ENCODE measurements around the gene REXO5. TPM values are rescaled to one million over a fixed set of nuclear protein-coding genes. Genes with fewer than 3 reads are reported as not detected.

Gene REXO5
- total RNA-seq, 4 donors from 2014 or later, result 4.1 to 17.5 (median 6.4) TPM

- 81 to 100% methylated on average over 1 to 3 of the region's 3 CpGs for WGBS, 2 donors (ENCODE audit: low coverage in 1 of 2)
- Histone ChIP-seq H3K4me1 (peaks cover 39 to 58% (median 50%) of the 10 kb centered on the region in 4 donors), H3K27me3 (no peaks in the 10 kb centered on the region), H3K4me3 (no peak overlapping the region), H3K9me3 (no peaks in the 10 kb centered on the region), H3K27ac (peak overlapping the region; percentile 46 to 83 (median 67)), H3K36me3 (peaks cover 0 to 3% (median 0%) of the 10 kb centered on the region in 4 donors)
- no peak for TF ChIP-seq POLR2AphosphoS5 (IDR thresholded peaks at IDR 0.05)
- TF ChIP-seq EP300 (IDR thresholded peaks at IDR 0.05; ENCODE audit: low read depth), result no peak
- TF ChIP-seq, protein P1, sequence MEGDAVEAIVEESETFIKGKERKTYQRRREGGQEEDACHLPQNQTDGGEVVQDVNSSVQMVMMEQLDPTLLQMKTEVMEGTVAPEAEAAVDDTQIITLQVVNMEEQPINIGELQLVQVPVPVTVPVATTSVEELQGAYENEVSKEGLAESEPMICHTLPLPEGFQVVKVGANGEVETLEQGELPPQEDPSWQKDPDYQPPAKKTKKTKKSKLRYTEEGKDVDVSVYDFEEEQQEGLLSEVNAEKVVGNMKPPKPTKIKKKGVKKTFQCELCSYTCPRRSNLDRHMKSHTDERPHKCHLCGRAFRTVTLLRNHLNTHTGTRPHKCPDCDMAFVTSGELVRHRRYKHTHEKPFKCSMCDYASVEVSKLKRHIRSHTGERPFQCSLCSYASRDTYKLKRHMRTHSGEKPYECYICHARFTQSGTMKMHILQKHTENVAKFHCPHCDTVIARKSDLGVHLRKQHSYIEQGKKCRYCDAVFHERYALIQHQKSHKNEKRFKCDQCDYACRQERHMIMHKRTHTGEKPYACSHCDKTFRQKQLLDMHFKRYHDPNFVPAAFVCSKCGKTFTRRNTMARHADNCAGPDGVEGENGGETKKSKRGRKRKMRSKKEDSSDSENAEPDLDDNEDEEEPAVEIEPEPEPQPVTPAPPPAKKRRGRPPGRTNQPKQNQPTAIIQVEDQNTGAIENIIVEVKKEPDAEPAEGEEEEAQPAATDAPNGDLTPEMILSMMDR (IDR thresholded peaks at IDR 0.05), result no peak
- TF ChIP-seq POLR2A (IDR thresholded peaks at IDR 0.05), result no peak
- in situ Hi-C loops (cut with MboI; ENCODE audit: low pct_ligation_motif_present in 1 of 4, low pct_unique_long_range_greater_than_20kb in 1 of 4, low sequenced_read_pairs in 3 of 4), result no loop called here
- intact Hi-C loops (cut with DNase I; ENCODE audit: low total_unique reads), result no loop called here
- DNase-seq, result no peak
These were observed 60.5 kb downstream of the REXO5 start for GRCh38 chr16:20866801-20867200.

GRCh38 chr16:20867585-20867984, 61.3 kb downstream of the REXO5 start:
- H3K4me1 ChIP-seq, result peaks cover 39 to 63% (median 55%) of the 10 kb centered on the region in 4 donors
- H3K27ac ChIP-seq, result peak overlapping the region in 3 of 4 donors; percentile 66 to 83 (median 68)
- H3K4me3 ChIP-seq, result no peak overlapping the region
- H3K9me3 ChIP-seq, result no peaks in the 10 kb centered on the region
- intact Hi-C loops (cut with DNase I; ENCODE audit: low total_unique reads), result no loop called here
- in situ Hi-C loops (cut with MboI; ENCODE audit: low pct_ligation_motif_present in 1 of 4, low pct_unique_long_range_greater_than_20kb in 1 of 4, low sequenced_read_pairs in 3 of 4), result no loop called here
- H3K27me3 ChIP-seq, result no peaks in the 10 kb centered on the region
- DNase-seq, result no peak
- TF ChIP-seq, protein P1 (IDR thresholded peaks at IDR 0.05), result no peak
- no peak for TF ChIP-seq POLR2A (IDR thresholded peaks at IDR 0.05)
- TF ChIP-seq POLR2AphosphoS5 (IDR thresholded peaks at IDR 0.05), result no peak
- no peak for TF ChIP-seq EP300 (IDR thresholded peaks at IDR 0.05; ENCODE audit: low read depth)
- H3K36me3 ChIP-seq, result no peaks in the 10 kb centered on the region
- 84% methylated on average over 2 of the region's 2 CpGs; no CpG with 5 or more reads in 1 of the 2 donors for WGBS, 2 donors (ENCODE audit: low coverage in 1 of 2)

GRCh38 chr16:20868890-20869289, 62.6 kb downstream of the REXO5 start:
- peak overlapping the region; percentile 60 to 83 (median 74) for H3K27ac ChIP-seq
- in situ Hi-C loops (cut with MboI; ENCODE audit: low pct_ligation_motif_present in 1 of 4, low pct_unique_long_range_greater_than_20kb in 1 of 4, low sequenced_read_pairs in 3 of 4) (no loop called here), intact Hi-C loops (cut with DNase I; ENCODE audit: low total_unique reads) (no loop called here)
- 23 to 60% methylated on average over 2 to 3 of the region's 3 CpGs for WGBS, 2 donors (ENCODE audit: low coverage in 1 of 2)
- TF ChIP-seq POLR2A (IDR thresholded peaks at IDR 0.05), result no peak
- no peak for TF ChIP-seq EP300 (IDR thresholded peaks at IDR 0.05; ENCODE audit: low read depth)
- TF ChIP-seq POLR2AphosphoS5 (IDR thresholded peaks at IDR 0.05), result peak; percentile 29 to 57 (median 56)
- TF ChIP-seq, protein P1 (IDR thresholded peaks at IDR 0.05), result no peak
- no peaks in the 10 kb centered on the region for H3K27me3 ChIP-seq
- no peaks in the 10 kb centered on the region for H3K36me3 ChIP-seq
- H3K4me1 ChIP-seq, result peaks cover 39 to 68% (median 55%) of the 10 kb centered on the region in 4 donors
- H3K9me3 ChIP-seq, result no peaks in the 10 kb centered on the region
- no peak overlapping the region for H3K4me3 ChIP-seq
- peak; percentile 88 for DNase-seq

DNA sequence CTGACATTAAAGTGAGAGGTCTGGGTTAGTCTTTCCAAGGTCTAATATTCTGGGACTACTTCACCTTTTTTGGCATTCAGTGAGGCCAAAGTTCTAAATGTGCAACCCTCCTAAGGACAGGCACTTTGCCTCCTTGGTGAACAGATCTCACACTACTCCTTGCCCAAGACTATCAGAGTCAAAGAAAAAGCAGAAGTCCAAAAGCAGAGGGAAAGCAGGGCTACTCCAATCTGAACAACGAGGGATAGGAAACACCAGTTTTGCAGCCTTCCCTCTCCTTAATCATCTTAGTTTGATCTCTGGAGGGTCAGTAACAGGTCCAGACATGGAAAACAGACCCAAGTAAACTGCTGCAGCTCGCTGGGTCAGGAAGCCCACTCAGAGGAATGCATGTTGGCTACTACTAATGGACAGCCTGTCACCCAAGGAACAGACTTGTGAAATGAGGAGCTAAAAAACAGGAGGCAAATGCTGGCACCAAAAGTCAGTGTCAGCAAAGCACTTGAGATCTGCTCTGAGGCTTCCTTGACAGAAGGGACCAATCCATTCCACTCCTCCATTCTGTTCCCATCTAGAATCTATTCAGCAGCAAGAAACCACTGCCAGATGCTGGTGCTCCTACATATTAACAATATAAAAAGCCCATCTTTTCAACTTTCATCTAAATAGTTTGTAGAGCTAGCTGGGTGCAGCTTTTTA, 63.9 kb downstream of the REXO5 start:
- in situ Hi-C loops (cut with MboI; ENCODE audit: low pct_ligation_motif_present in 1 of 4, low pct_unique_long_range_greater_than_20kb in 1 of 4, low sequenced_read_pairs in 3 of 4) (no loop called here), intact Hi-C loops (cut with DNase I; ENCODE audit: low total_unique reads) (no loop called here)
- Histone ChIP-seq H3K27ac (peak overlapping the region; percentile 60 to 83 (median 74)), H3K4me3 (no peak overlapping the region), H3K36me3 (no peaks in the 10 kb centered on the region), H3K27me3 (no peaks in the 10 kb centered on the region), H3K9me3 (no peaks in the 10 kb centered on the region), H3K4me1 (peaks cover 39 to 77% (median 58%) of the 10 kb centered on the region in 4 donors)
- WGBS, 2 donors (ENCODE audit: low coverage in 1 of 2), result 64 to 83% methylated on average over 2 of the region's 2 CpGs
- DNase-seq, result no peak
- no peak for TF ChIP-seq EP300 (IDR thresholded peaks at IDR 0.05; ENCODE audit: low read depth)
- TF ChIP-seq POLR2AphosphoS5 (IDR thresholded peaks at IDR 0.05), result no peak
- no peak for TF ChIP-seq POLR2A (IDR thresholded peaks at IDR 0.05)
- TF ChIP-seq, protein P1 (IDR thresholded peaks at IDR 0.05), result no peak
